ENCODE results near the gene SMIM22.

Gene SMIM22

GRCh38 chr16:4750896-4751295 lies 44.3 kb upstream of the SMIM22 start:
- 100% methylated on average over 7 of the region's 8 CpGs for WGBS (ENCODE audit: insufficient coverage)
- Histone ChIP-seq H3K27ac (ENCODE audit: insufficient read depth in 1 of 2, low read depth in 1 of 2, low read length in 2 of 2, poor library complexity in 1 of 2, severe bottlenecking in 2 of 2) (no peak overlapping the region), H3K9me3 (ENCODE audit: control extremely low read depth in 1 of 5, control insufficient read depth in 4 of 5, insufficient read depth in 2 of 5, low read depth in 1 of 5, low read length in 4 of 5) (peaks cover 0 to 9% (median 4%) of the 10 kb centered on the region in 5 experiments), H3K4me3 (ENCODE audit: control insufficient read depth in 1 of 7, extremely low read depth in 1 of 7, insufficient read depth in 4 of 7, low read depth in 2 of 7, low read length in 6 of 7) (no peak overlapping the region), H3K4me1 (ENCODE audit: control extremely low read depth in 1 of 4, control insufficient read depth in 4 of 4, insufficient read depth in 4 of 4, low read length in 3 of 4) (peaks cover 0 to 8% (median 0%) of the 10 kb centered on the region in 4 experiments), H3K27me3 (replicated peaks in 2 of 5; ENCODE audit: control insufficient read depth in 4 of 5, insufficient read depth in 5 of 5, low read length in 4 of 5) (no peaks in the 10 kb centered on the region), H3K36me3 (ENCODE audit: control insufficient read depth in 4 of 4, insufficient read depth in 4 of 4, low read length in 3 of 4) (peaks cover 3 to 62% (median 47%) of the 10 kb centered on the region in 4 experiments)
- ChIA-PET POLR2A (no interaction called here), CTCF (no interaction called here)
- DNase-seq, result no peak

- DNase-seq, result no peak
- no peak overlapping the region for H3K4me3 ChIP-seq (ENCODE audit: control insufficient read depth in 1 of 7, extremely low read depth in 1 of 7, insufficient read depth in 4 of 7, low read depth in 2 of 7, low read length in 6 of 7)
- peaks cover 3 to 75% (median 51%) of the 10 kb centered on the region in 4 experiments for H3K36me3 ChIP-seq (ENCODE audit: control insufficient read depth in 4 of 4, insufficient read depth in 4 of 4, low read length in 3 of 4)
- no peak overlapping the region for H3K27ac ChIP-seq (ENCODE audit: insufficient read depth in 1 of 2, low read depth in 1 of 2, low read length in 2 of 2, poor library complexity in 1 of 2, severe bottlenecking in 2 of 2)
- WGBS (ENCODE audit: insufficient coverage), result 97% methylated on average over 43 of the region's 44 CpGs
- peaks cover 0 to 9% (median 4%) of the 10 kb centered on the region in 5 experiments for H3K9me3 ChIP-seq (ENCODE audit: control extremely low read depth in 1 of 5, control insufficient read depth in 4 of 5, insufficient read depth in 2 of 5, low read depth in 1 of 5, low read length in 4 of 5)
- ChIA-PET CTCF (interaction anchor here (0.5 to 1.2 kb wide), 3 partner anchors 8 to 904 kb away, joined by 3 to 4 read pairs (median 3); no protein-coding TSS in a partner anchor), POLR2A (no interaction called here)
- peaks cover 0 to 6% (median 0%) of the 10 kb centered on the region in 4 experiments for H3K4me1 ChIP-seq (ENCODE audit: control extremely low read depth in 1 of 4, control insufficient read depth in 4 of 4, insufficient read depth in 4 of 4, low read length in 3 of 4)
- H3K27me3 ChIP-seq (replicated peaks in 2 of 5; ENCODE audit: control insufficient read depth in 4 of 5, insufficient read depth in 5 of 5, low read length in 4 of 5), result no peaks in the 10 kb centered on the region
Measured at GRCh38 chr16:4752351-4753100, 42.6 kb upstream of the SMIM22 start.

- Histone ChIP-seq H3K27ac (ENCODE audit: insufficient read depth in 1 of 2, low read depth in 1 of 2, low read length in 2 of 2, poor library complexity in 1 of 2, severe bottlenecking in 2 of 2) (no peak overlapping the region), H3K9me3 (ENCODE audit: control extremely low read depth in 1 of 5, control insufficient read depth in 4 of 5, insufficient read depth in 2 of 5, low read depth in 1 of 5, low read length in 4 of 5) (peaks cover 0 to 9% (median 4%) of the 10 kb centered on the region in 5 experiments), H3K4me1 (ENCODE audit: control extremely low read depth in 1 of 4, control insufficient read depth in 4 of 4, insufficient read depth in 4 of 4, low read length in 3 of 4) (peaks cover 0 to 3% (median 0%) of the 10 kb centered on the region in 4 experiments), H3K4me3 (ENCODE audit: control insufficient read depth in 1 of 7, extremely low read depth in 1 of 7, insufficient read depth in 4 of 7, low read depth in 2 of 7, low read length in 6 of 7) (no peak overlapping the region), H3K36me3 (ENCODE audit: control insufficient read depth in 4 of 4, insufficient read depth in 4 of 4, low read length in 3 of 4) (peaks cover 3 to 80% (median 52%) of the 10 kb centered on the region in 4 experiments), H3K27me3 (replicated peaks in 2 of 5; ENCODE audit: control insufficient read depth in 4 of 5, insufficient read depth in 5 of 5, low read length in 4 of 5) (no peaks in the 10 kb centered on the region)
- CTCF ChIA-PET, result interaction anchor here (0.6 kb wide), 1 partner anchor 9 kb away, joined by 3 read pairs; no protein-coding TSS in a partner anchor
- POLR2A ChIA-PET, result no interaction called here
- 98% methylated on average over 8 of the region's 11 CpGs for WGBS (ENCODE audit: insufficient coverage)
- DNase-seq, result no peak
Measured at GRCh38 chr16:4753227-4753626, 41.9 kb upstream of the SMIM22 start.

GRCh38 chr16:4754865-4755264 lies 40.3 kb upstream of the SMIM22 start:
- WGBS (ENCODE audit: insufficient coverage), result 97% methylated on average over 4 of the region's 4 CpGs
- H3K4me3 ChIP-seq (ENCODE audit: control insufficient read depth in 1 of 7, extremely low read depth in 1 of 7, insufficient read depth in 4 of 7, low read depth in 2 of 7, low read length in 6 of 7), result no peak overlapping the region
- peaks cover 5 to 84% (median 56%) of the 10 kb centered on the region in 4 experiments for H3K36me3 ChIP-seq (ENCODE audit: control insufficient read depth in 4 of 4, insufficient read depth in 4 of 4, low read length in 3 of 4)
- no peak overlapping the region for H3K27ac ChIP-seq (ENCODE audit: insufficient read depth in 1 of 2, low read depth in 1 of 2, low read length in 2 of 2, poor library complexity in 1 of 2, severe bottlenecking in 2 of 2)
- ChIA-PET CTCF (no interaction called here), POLR2A (no interaction called here)
- H3K27me3 ChIP-seq (replicated peaks in 2 of 5; ENCODE audit: control insufficient read depth in 4 of 5, insufficient read depth in 5 of 5, low read length in 4 of 5), result no peaks in the 10 kb centered on the region
- H3K9me3 ChIP-seq (ENCODE audit: control extremely low read depth in 1 of 5, control insufficient read depth in 4 of 5, insufficient read depth in 2 of 5, low read depth in 1 of 5, low read length in 4 of 5), result peaks cover 0 to 9% (median 4%) of the 10 kb centered on the region in 5 experiments
- DNase-seq, result no peak
- H3K4me1 ChIP-seq (ENCODE audit: control extremely low read depth in 1 of 4, control insufficient read depth in 4 of 4, insufficient read depth in 4 of 4, low read length in 3 of 4), result no peaks in the 10 kb centered on the region

- 95% methylated on average over 6 of the region's 6 CpGs for WGBS (ENCODE audit: insufficient coverage)
- POLR2A ChIA-PET, result no interaction called here
- CTCF ChIA-PET, result no interaction called here
Measured at GRCh38 chr16:4755687-4756086, 39.5 kb upstream of the SMIM22 start.

GRCh38 chr16:4760221-4760910 lies 34.8 kb upstream of the SMIM22 start:
- DNase-seq, result no peak
- peaks cover 0 to 5% (median 2%) of the 10 kb centered on the region in 4 experiments for H3K4me1 ChIP-seq (ENCODE audit: control extremely low read depth in 1 of 4, control insufficient read depth in 4 of 4, insufficient read depth in 4 of 4, low read length in 3 of 4)
- no peak overlapping the region for H3K27ac ChIP-seq (ENCODE audit: insufficient read depth in 1 of 2, low read depth in 1 of 2, low read length in 2 of 2, poor library complexity in 1 of 2, severe bottlenecking in 2 of 2)
- H3K4me3 ChIP-seq (ENCODE audit: control insufficient read depth in 1 of 7, extremely low read depth in 1 of 7, insufficient read depth in 4 of 7, low read depth in 2 of 7, low read length in 6 of 7), result no peak overlapping the region
- WGBS (ENCODE audit: insufficient coverage), result 97% methylated on average over 20 of the region's 23 CpGs
- peaks cover 0 to 5% (median 2%) of the 10 kb centered on the region in 5 experiments for H3K9me3 ChIP-seq (ENCODE audit: control extremely low read depth in 1 of 5, control insufficient read depth in 4 of 5, insufficient read depth in 2 of 5, low read depth in 1 of 5, low read length in 4 of 5)
- no peaks in the 10 kb centered on the region for H3K27me3 ChIP-seq (replicated peaks in 2 of 5; ENCODE audit: control insufficient read depth in 4 of 5, insufficient read depth in 5 of 5, low read length in 4 of 5)
- POLR2A ChIA-PET, result no interaction called here
- peaks cover 7 to 81% (median 47%) of the 10 kb centered on the region in 4 experiments for H3K36me3 ChIP-seq (ENCODE audit: control insufficient read depth in 4 of 4, insufficient read depth in 4 of 4, low read length in 3 of 4)
- CTCF ChIA-PET, result interaction anchor here (1.3 to 1.4 kb wide), 3 partner anchors 8 to 42 kb away, joined by 3 to 4 read pairs (median 3); partner anchors contain the start of gene ROGDI

More at GRCh38 chr16:4755687-4756086, 39.5 kb upstream of the SMIM22 start:
- H3K4me3 ChIP-seq (ENCODE audit: control insufficient read depth in 1 of 7, extremely low read depth in 1 of 7, insufficient read depth in 4 of 7, low read depth in 2 of 7, low read length in 6 of 7), result no peak overlapping the region
- H3K27ac ChIP-seq (ENCODE audit: insufficient read depth in 1 of 2, low read depth in 1 of 2, low read length in 2 of 2, poor library complexity in 1 of 2, severe bottlenecking in 2 of 2), result no peak overlapping the region
- no peaks in the 10 kb centered on the region for H3K27me3 ChIP-seq (replicated peaks in 2 of 5; ENCODE audit: control insufficient read depth in 4 of 5, insufficient read depth in 5 of 5, low read length in 4 of 5)
- H3K4me1 ChIP-seq (ENCODE audit: control extremely low read depth in 1 of 4, control insufficient read depth in 4 of 4, insufficient read depth in 4 of 4, low read length in 3 of 4), result no peaks in the 10 kb centered on the region
- H3K36me3 ChIP-seq (ENCODE audit: control insufficient read depth in 4 of 4, insufficient read depth in 4 of 4, low read length in 3 of 4), result peaks cover 9 to 88% (median 60%) of the 10 kb centered on the region in 4 experiments
- H3K9me3 ChIP-seq (ENCODE audit: control extremely low read depth in 1 of 5, control insufficient read depth in 4 of 5, insufficient read depth in 2 of 5, low read depth in 1 of 5, low read length in 4 of 5), result peaks cover 0 to 9% (median 4%) of the 10 kb centered on the region in 5 experiments
- DNase-seq, result no peak

Data from common myeloid progenitor, CD34-positive (primary cell).